Fibroblast of skin of left quadriceps (primary cell): Measurements from ENCODE around the gene INPP5E.

Experiments
- DNase-seq, 2 experiments: peaks; one replicate each; pipeline ENCODE4 v3.0.0-alpha.2; 2013; ENCODE audit warnings: low read depth in 2 of 2

The INPP5E gene

GRCh38 chr9:136403915-136404800 is 35.5 kb downstream of the INPP5E start:
- no peak for DNase-seq

GRCh38 chr9:136403538-136403914 is 36.1 kb downstream of the INPP5E start:
- no peak for DNase-seq

GRCh38 chr9:136402067-136402466 is 37.6 kb downstream of the INPP5E start:
- no peak for DNase-seq

GRCh38 chr9:136401173-136401922 is 38.3 kb downstream of the INPP5E start:
- no peak for DNase-seq

DNA sequence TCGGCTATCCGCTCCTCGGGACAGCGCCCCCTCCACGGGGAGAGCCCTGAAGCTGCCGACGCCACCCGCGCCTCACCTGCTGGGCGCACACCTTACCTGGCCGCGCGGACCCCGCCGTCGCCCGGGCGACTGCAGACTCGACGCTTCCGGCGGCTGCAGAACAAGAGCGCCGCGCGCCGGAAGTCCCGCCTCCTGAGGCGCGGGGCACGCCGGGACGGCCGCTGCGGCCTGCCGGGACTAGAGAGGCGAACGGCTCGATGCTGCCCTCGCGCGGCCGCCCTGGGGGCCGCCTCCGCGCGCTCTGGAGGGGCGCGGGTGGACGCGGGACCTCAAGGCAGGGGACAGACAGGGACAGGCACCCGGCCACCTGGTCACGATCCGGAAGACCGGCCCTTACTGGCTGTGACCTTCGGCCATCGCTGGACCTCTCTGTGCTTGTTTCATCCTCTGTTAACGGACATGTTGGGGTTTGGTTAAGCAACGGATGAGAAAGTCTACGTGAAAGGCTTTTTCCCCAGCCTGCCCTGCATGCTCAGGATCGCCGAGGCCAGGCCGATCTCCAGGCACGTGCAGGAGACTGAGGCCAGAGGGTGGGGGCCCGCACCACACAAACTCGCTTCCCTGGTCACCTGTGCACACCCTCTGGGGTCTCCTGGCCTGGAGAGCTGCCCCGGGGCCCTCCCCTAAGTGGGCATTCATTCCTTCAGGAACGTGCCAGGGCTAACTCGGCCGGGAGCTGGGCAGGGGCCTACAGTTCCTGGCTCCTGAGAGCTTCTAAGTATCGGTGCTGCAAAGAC is 39.4 kb downstream of the INPP5E start, which contains the start of gene SNAPC4:
SNAPC4 (minus strand) TSS at position 133 of the 797 bp plus-strand sequence. CDS start 1,742 bp downstream, outside the sequence.
- peak; percentile 57 for DNase-seq

DNA sequence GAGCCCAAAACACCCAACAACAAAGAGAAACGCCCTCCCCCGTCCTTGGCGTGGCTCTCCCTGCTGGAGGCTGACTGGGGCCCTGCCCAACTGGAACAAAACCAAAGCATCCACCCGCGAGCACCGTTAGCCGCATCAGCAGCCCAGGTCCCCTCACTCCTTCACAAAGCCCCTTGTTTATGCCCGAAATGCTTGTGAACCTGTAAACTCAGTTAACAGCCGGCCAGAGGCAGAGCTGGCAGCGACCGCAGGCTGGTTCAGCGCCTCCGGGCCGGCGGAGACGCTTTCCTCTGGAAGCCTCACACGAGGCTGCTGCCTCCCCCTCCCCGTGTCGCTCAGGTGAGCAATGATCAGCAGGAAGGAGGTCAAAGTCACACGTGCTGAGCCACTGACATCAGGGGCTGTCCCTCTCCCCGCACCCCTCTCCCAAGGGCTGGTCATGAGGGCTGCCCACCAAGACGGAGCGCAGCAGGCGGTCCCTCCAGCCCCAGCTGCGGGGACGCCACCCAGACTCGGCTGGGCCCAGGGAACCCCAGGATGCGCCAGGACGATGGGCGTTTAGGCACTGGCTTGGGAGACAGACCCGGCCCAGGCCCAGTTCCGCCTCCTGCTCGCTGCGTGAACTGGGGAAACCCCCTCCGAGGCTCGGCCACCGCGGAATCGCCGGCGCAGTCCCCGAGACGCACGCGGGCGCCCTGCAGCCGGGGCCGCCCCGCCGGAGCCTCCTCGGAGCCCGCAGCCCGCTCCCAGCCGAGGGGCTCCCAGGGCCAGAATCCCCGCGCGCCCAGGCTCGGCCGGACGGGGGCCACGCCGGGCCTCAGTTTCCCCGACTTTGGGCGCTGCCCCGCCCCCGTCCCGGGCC is 40.2 kb downstream of the INPP5E start:
- no peak for DNase-seq

DNA sequence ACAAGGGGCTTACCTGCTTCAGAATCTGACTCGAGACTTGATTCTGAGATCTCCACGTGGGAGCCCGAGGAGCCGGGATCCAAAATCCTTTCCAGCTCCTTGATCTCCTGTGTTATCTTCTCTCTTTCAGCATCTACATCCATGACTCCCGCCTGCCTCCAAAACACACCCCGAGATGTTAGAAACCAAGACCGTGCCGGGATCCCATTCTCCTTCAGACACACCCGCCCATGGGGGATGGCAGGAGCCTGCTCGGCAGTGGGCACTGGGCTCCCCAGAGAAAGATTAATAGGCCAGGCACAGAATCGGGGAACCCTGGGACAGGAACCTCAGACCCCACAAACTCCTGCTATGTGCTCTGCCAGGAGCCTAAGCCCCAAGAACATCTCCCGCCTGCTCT is 41.4 kb downstream of the INPP5E start:
- no peak for DNase-seq

DNA sequence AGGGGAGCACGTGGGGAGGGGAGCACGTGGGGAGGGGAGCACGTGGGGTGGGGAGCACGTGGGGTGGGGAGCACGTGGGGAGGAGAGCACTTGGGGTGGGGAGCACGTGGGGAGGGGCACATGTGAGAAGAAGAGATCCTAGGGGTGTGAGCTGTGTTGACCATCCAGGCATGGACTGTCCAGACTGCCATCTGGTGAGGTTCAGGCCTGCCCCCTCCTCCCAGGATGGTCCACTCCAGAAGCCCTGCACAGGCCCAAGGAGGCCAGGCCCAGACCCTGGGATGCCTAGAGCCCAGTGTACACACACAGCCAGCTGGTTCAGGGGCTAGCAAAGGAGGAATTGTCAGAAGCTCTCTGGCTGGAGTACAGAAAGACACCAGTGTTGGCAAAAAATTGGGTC is 42.0 kb downstream of the INPP5E start:
- DNase-seq: no peak

- no peak for DNase-seq
These were observed 43.5 kb downstream of the INPP5E start for GRCh38 chr9:136396219-136396515.

DNA sequence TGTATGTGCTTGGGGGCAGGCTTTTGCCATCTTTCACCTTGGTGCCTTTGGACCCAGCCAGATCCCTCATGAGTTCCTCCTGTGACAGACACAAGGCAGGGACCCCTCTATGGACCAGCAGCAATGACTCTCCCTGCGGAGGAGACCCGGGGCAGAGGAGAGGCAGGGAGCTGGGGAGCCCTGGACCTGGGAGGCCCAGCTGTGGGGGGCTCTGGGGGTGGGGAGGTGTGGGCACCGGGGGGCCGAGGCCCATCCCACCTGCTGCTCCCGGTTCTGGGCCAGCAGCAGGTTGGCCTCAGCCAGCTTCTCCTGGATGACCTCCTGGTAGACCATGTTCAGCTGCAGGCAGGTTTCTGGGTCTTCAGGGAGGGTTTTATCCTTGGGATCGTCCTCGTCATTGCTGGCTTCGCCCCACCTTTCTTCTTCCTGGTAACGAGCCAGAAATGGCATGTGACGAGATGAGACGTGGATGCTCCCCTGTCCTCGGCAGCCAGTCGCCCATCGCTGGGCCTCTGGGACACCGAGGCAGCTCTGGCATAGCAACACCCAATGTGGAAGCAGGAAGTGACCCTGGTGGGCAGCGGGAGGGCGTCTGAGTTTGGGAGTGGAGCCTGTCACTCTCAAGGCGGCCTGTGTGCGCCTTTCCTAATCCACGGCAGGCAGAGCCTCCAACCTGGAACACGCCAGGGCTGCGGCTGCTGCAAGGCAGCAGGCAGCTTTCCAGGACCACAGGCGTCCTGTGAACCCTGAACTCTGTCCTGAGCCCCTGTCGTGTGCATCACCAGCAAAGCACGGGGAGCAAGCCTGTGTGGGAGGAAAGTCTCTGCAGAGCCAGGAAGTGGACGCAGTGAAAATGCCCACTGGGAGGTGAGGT is 44.1 kb downstream of the INPP5E start:
- DNase-seq: no peak

DNA sequence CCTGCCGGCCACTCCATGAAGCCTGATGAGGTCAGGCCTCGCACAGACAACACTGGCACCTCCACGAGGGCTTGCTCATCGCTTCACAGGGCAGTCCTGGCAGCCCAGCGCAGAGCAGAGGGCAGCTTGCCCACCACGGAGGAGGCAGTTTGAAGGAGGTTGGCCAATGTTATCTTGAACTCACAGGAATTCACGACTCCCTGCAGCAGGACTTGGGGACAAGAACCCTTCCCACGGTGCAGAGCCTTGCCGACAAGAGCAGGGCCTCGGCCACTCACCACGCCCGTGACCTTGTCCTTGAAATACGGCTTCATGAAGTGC is 44.7 kb downstream of the INPP5E start:
- no peak for DNase-seq

DNA sequence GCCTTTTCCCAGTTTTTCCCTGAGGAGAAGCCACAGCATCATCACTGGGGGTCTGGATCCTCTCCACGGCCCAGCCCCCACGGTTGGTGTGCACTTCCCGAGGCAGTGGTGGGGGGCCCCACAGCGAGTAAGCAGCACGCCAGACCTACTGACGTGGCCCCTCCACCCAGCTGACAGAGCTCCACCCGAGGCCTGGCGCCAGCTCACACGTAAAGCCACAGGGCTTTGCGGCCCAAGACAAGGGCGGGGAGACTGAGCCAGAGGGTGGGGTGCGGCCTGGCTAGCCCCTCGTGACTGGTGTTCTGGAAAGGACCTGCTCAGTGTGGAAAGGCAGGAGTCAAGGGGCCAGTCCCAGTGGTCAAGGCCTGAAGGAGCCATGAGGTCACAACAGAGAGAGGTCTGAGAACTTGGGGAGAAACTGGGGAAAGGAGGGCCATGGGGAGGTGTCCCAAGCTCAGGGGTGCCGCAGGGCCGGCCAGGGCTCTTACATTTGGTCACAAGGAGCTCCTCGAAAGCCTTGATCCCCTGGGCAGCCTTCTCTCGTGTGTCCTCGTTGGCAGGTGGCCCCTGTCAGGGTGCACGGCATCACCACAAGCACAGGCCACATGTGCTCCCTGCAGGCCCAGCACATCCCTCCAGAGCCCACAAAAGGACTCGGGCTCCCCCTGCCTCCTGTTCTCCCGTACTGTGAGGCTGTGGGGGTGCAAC is 45.2 kb downstream of the INPP5E start:
- no peak for DNase-seq

GRCh38 chr9:136393531-136393930 is 46.1 kb downstream of the INPP5E start:
- no peak for DNase-seq

- DNase-seq: no peak
These were observed 46.9 kb downstream of the INPP5E start for GRCh38 chr9:136392538-136393449.

DNA sequence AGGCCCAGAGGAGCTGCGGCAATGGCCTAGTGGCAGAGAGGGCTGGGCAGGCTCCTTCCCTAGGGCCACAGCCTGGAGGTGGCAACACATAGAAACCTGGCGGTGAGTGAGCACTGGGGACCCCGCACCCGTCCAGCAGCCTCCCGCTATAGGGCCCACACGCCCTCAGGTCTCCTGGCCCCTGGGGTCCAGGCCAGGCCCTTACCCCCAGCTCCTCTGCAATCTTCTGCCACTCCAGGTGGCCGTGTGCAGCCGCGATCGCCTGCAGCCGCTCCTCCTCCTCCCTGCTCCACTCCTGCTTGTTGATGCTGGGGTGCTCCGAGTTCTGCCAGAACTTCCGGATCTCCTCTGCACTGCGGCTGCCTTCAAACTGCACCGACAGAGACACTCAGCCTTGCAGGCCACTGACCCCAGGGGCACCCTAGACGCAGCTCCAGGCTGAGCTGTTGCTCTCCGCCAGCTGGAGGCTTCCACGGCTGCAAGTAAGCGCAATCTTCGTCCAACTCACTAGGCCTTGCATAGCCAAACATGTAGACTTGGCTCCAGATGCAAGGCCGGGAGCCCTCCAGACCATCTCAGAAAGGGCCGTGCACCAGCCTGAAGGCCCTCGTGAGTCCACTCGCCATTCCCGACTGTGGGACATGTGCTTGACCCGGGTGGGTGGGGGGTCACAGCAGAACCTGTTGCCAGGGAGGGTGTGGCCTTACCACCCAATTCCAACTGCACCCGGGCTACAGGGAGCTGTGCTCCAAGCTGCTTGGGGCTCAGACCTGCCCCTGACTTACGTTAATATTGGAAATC is 47.7 kb downstream of the INPP5E start:
- DNase-seq: no peak

GRCh38 chr9:136389396-136389795 is 50.2 kb downstream of the INPP5E start:
- no peak for DNase-seq

- DNase-seq: no peak
These were observed 52.4 kb downstream of the INPP5E start for GRCh38 chr9:136387217-136387616.

DNA sequence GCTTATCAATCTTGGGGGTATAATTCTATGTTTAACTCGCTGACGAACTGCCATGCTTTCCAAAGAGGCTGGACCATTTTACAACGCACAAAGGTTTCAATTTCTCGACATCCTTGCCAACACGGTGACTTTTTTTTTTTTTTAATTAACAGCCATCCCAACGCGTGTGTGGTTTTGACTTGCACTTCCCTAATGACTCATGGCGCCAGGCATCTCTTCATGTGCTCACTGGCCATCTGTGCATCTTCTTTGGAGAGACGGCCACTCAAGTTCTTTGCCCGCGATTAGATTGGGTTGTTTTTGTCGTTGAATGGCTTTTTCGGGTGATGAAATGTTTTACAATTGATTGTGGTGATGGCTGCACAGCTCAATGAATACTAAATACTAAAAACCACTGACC is 53.6 kb downstream of the INPP5E start:
- no peak for DNase-seq
